ENCODE data around the gene KIAA1549.
"Not testable (repeated sequence)": the region's sequence is repeated elsewhere in the genome, so short reads cannot be mapped to it uniquely, and the experiment has no call there.

The KIAA1549 gene

GRCh38 chr7:138943061-138943460 lies 38.1 kb downstream of the KIAA1549 start:
- no peak for TF ChIP-seq CTCF (IDR thresholded peaks at IDR 0.05; ENCODE audit: insufficient read depth, low read length, missing control alignments)
- CTCF ChIA-PET, result interaction anchor here (1.2 kb wide), 1 partner anchor 39 kb away, joined by 3 read pairs; no protein-coding TSS in a partner anchor
- no peak for DNase-seq (ENCODE audit: low read depth, low spot score)
- POLR2A ChIA-PET, result no interaction called here
- H3K4me3 ChIP-seq (ENCODE audit: low read depth, low read length), result no peak overlapping the region

GRCh38 chr7:138941545-138941944 lies 39.6 kb downstream of the KIAA1549 start:
- ChIA-PET CTCF (no interaction called here), POLR2A (no interaction called here)
- no peak for TF ChIP-seq CTCF (IDR thresholded peaks at IDR 0.05; ENCODE audit: insufficient read depth, low read length, missing control alignments)
- DNase-seq (ENCODE audit: low read depth, low spot score), result no peak
- H3K4me3 ChIP-seq (ENCODE audit: low read depth, low read length), result no peak overlapping the region

- POLR2A ChIA-PET; H3K4me3 ChIP-seq (ENCODE audit: low read depth, low read length); CTCF ChIA-PET; DNase-seq (ENCODE audit: low read depth, low spot score): not testable (repeated sequence)
Measured at GRCh38 chr7:138940602-138941001, 40.6 kb downstream of the KIAA1549 start.

GRCh38 chr7:138937484-138937883 lies 43.7 kb downstream of the KIAA1549 start:
- CTCF ChIA-PET, result no interaction called here
- POLR2A ChIA-PET, result no interaction called here
- no peak overlapping the region for H3K4me3 ChIP-seq (ENCODE audit: low read depth, low read length)
- no peak for DNase-seq (ENCODE audit: low read depth, low spot score)
- no peak for TF ChIP-seq CTCF (IDR thresholded peaks at IDR 0.05; ENCODE audit: insufficient read depth, low read length, missing control alignments)

- ChIA-PET POLR2A (interaction anchor here (1.3 kb wide), 1 partner anchor 10 kb away, joined by 3 read pairs; no protein-coding TSS in a partner anchor), CTCF (interaction anchor here (1.0 to 1.6 kb wide), 2 partner anchors 43 to 49 kb away, joined by 4 to 6 read pairs; no protein-coding TSS in a partner anchor)
- no peak for TF ChIP-seq CTCF (IDR thresholded peaks at IDR 0.05; ENCODE audit: insufficient read depth, low read length, missing control alignments)
- no peak overlapping the region for H3K4me3 ChIP-seq (ENCODE audit: low read depth, low read length)
- peak; percentile 49 for DNase-seq (ENCODE audit: low read depth, low spot score)
Measured at GRCh38 chr7:138935465-138936011, 45.7 kb downstream of the KIAA1549 start.

GRCh38 chr7:138934861-138935260 lies 46.3 kb downstream of the KIAA1549 start:
- no peak overlapping the region for H3K4me3 ChIP-seq (ENCODE audit: low read depth, low read length)
- no peak for DNase-seq (ENCODE audit: low read depth, low spot score)
- TF ChIP-seq CTCF (IDR thresholded peaks at IDR 0.05; ENCODE audit: insufficient read depth, low read length, missing control alignments), result no peak
- ChIA-PET CTCF (interaction anchor here (1.0 to 1.6 kb wide), 2 partner anchors 44 to 48 kb away, joined by 4 to 6 read pairs; no protein-coding TSS in a partner anchor), POLR2A (interaction anchor here (1.3 kb wide), 1 partner anchor 9 kb away, joined by 3 read pairs; no protein-coding TSS in a partner anchor)

- no peak overlapping the region for H3K4me3 ChIP-seq (ENCODE audit: low read depth, low read length)
- ChIA-PET POLR2A (interaction anchor here (1.3 kb wide), 1 partner anchor 9 kb away, joined by 3 read pairs; no protein-coding TSS in a partner anchor), CTCF (interaction anchor here (1.5 to 1.6 kb wide), 2 partner anchors 9 to 45 kb away, joined by 4 read pairs; no protein-coding TSS in a partner anchor)
- no peak for TF ChIP-seq CTCF (IDR thresholded peaks at IDR 0.05; ENCODE audit: insufficient read depth, low read length, missing control alignments)
- DNase-seq (ENCODE audit: low read depth, low spot score), result no peak
Measured at GRCh38 chr7:138934367-138934766, 46.8 kb downstream of the KIAA1549 start.
